ENCODE data around the gene LOXHD1. TPM values are rescaled to one million over a fixed set of nuclear protein-coding genes. Genes with fewer than 3 reads are reported as not detected.

LOXHD1 gene
- total and polyA plus RNA-seq, 2 of the 4 experiments (the other 2 are of a cell fraction): not detected

GRCh38 chr18:46482831-46483230, 174.2 kb downstream of the LOXHD1 start:
- H4K5ac ChIP-seq (ENCODE audit: low read depth, low read length): no peak overlapping the region
- H3K27ac ChIP-seq (ENCODE audit: insufficient read depth, low read length): no peak overlapping the region
- no CpG with 5 or more reads among the region's 1 CpG for WGBS, 2 experiments (ENCODE audit: extremely low coverage in 2 of 2, insufficient read length in 1 of 2)
- H3K4me3 ChIP-seq (ENCODE audit: insufficient read depth, low read depth, low read length): no peak overlapping the region
- in situ Hi-C loops (cut with MboI; ENCODE audit: low sequenced_read_pairs) (loop anchor here (10.0 kb wide), 1 partner anchor 198 kb away; no protein-coding TSS in a partner anchor), intact Hi-C loops (cut with micrococcal nuclease) (no loop called here), dilution Hi-C loops (cut with HindIII; ENCODE audit: low sequenced_read_pairs, unreplicated experiment) (no loop called here)
- H2BK5ac ChIP-seq (ENCODE audit: low read depth, low read length, poor library complexity, severe bottlenecking): no peak overlapping the region
- H4K8ac ChIP-seq (ENCODE audit: low read depth in 2 of 2, low read length in 2 of 2): no peak overlapping the region
- H2AK5ac ChIP-seq (ENCODE audit: low read depth, low read length): no peak overlapping the region
- H3K36me3 ChIP-seq (ENCODE audit: control insufficient read depth, insufficient read depth, low read length): no peaks in the 10 kb centered on the region
- H3K9ac ChIP-seq (ENCODE audit: low read depth, low read length): no peak overlapping the region
- H3K23ac ChIP-seq (ENCODE audit: low read depth, low read length): no peak overlapping the region
- H3K9me1 ChIP-seq (ENCODE audit: insufficient read depth, low read length): no peaks in the 10 kb centered on the region
- H4K91ac ChIP-seq (ENCODE audit: insufficient read depth, low read depth, low read length): no peak overlapping the region
- H2BK15ac ChIP-seq (ENCODE audit: low read depth, low read length): no peak overlapping the region
- no peaks in the 10 kb centered on the region; the same call in 1 of the 2 replicates for H3K27me3 ChIP-seq (ENCODE audit: control insufficient read depth, insufficient read depth, low read length)
- no peak overlapping the region for H2BK20ac ChIP-seq (ENCODE audit: low read depth, low read length)
- no peaks in the 10 kb centered on the region for H3K79me1 ChIP-seq (ENCODE audit: low read depth in 1 of 2, low read length in 2 of 2)
- no peak overlapping the region for H2AFZ ChIP-seq (replicated peaks; ENCODE audit: low read length, poor library complexity)
- ChIA-PET CTCF (interaction anchor here (0.6 to 1.4 kb wide), 3 partner anchors 11 to 310 kb away, joined by 3 to 5 read pairs (median 4); no protein-coding TSS in a partner anchor), POLR2A (ENCODE audit: unreplicated experiment) (no interaction called here)
- no peak overlapping the region for H2BK120ac ChIP-seq (ENCODE audit: low read depth, low read length)
- no peak overlapping the region for H3K14ac ChIP-seq (replicated peaks; ENCODE audit: low read depth, low read length)
- no peaks in the 10 kb centered on the region for H3K4me1 ChIP-seq (ENCODE audit: control insufficient read depth, insufficient read depth, low read length)
- no peak overlapping the region for H3K56ac ChIP-seq (ENCODE audit: extremely low read depth, insufficient read depth, low read length)
- no peak overlapping the region for H3K4me2 ChIP-seq (ENCODE audit: low read depth, low read length)
- TF ChIP-seq BHLHE40 (IDR thresholded peaks at IDR 0.05; ENCODE audit: low read depth, low read length) (no peak), SMC3 (IDR thresholded peaks at IDR 0.05; ENCODE audit: low read depth, low read length) (no peak)
- TF ChIP-seq, protein P1, sequence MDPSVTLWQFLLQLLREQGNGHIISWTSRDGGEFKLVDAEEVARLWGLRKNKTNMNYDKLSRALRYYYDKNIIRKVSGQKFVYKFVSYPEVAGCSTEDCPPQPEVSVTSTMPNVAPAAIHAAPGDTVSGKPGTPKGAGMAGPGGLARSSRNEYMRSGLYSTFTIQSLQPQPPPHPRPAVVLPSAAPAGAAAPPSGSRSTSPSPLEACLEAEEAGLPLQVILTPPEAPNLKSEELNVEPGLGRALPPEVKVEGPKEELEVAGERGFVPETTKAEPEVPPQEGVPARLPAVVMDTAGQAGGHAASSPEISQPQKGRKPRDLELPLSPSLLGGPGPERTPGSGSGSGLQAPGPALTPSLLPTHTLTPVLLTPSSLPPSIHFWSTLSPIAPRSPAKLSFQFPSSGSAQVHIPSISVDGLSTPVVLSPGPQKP (IDR thresholded peaks at IDR 0.05; ENCODE audit: borderline replicate concordance, low read depth, low read length): no peak
- DNase-seq (no peak), ATAC-seq (ENCODE audit: low read depth) (no peak)
- no peak overlapping the region for H2AK9ac ChIP-seq (replicated peaks; ENCODE audit: low read depth, low read length, poor library complexity)
- no peaks in the 10 kb centered on the region for H4K20me1 ChIP-seq (ENCODE audit: insufficient read depth, low read length)
- no peaks in the 10 kb centered on the region for H3K9me3 ChIP-seq (ENCODE audit: control insufficient read depth, insufficient read depth, low read length)
- no TSS peak for BruUV-seq (replicated peaks)
- no peak overlapping the region for H3K18ac ChIP-seq (ENCODE audit: low read depth, low read length)
- no peak overlapping the region for H3K4ac ChIP-seq (ENCODE audit: low read depth, low read length)
